GM21737 (cell line): ENCODE measurements around the gene SORL1-AS1.

Source experiments
- ATAC-seq: cut with Tn5 transposase; IDR thresholded peaks from one replicate; pipeline ENCODE4 v1.9.1; 2021; ENCODE audit warnings: mild to moderate bottlenecking, moderate library complexity; ENCODE audit not compliant: unreplicated experiment

Gene SORL1-AS1

GRCh38 chr11:121394785-121395184 lies 58.0 kb downstream of the SORL1-AS1 start:
- no peak for ATAC-seq

GRCh38 chr11:121393855-121394254 lies 58.9 kb downstream of the SORL1-AS1 start:
- ATAC-seq = no peak

- no peak for ATAC-seq
Measured at GRCh38 chr11:121391914-121392313, 60.9 kb downstream of the SORL1-AS1 start.

- no peak for ATAC-seq
Measured at GRCh38 chr11:121389651-121390050, 63.1 kb downstream of the SORL1-AS1 start.
